ENCODE data around the gene KDF1.

The KDF1 gene

DNA sequence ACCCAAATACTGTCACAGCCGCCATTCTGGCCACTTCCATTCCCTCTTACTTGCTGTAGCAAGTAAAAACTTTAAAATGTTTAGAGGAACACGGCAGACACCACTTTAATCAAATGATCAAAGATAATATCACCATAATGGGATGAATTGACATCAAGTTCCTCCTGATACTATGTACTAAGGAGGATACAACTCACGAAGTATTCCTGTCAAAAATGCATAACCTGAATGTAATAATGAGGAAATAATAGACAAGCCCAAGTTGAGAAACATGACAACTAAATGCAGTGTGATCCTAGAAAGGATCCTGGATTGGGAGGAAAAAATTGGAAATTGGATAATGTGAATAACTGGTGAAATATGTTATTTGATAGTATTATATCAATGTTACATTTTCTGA is 3.9 kb downstream of the KDF1 start:
- H3K4me3 ChIP-seq (ENCODE audit: low read depth, low read length), result no peak overlapping the region
- DNase-seq (ENCODE audit: low read depth), result no peak
- in situ Hi-C loops (cut with HindIII; ENCODE audit: low sequenced_read_pairs), result no loop called here
- TF ChIP-seq, protein P1, sequence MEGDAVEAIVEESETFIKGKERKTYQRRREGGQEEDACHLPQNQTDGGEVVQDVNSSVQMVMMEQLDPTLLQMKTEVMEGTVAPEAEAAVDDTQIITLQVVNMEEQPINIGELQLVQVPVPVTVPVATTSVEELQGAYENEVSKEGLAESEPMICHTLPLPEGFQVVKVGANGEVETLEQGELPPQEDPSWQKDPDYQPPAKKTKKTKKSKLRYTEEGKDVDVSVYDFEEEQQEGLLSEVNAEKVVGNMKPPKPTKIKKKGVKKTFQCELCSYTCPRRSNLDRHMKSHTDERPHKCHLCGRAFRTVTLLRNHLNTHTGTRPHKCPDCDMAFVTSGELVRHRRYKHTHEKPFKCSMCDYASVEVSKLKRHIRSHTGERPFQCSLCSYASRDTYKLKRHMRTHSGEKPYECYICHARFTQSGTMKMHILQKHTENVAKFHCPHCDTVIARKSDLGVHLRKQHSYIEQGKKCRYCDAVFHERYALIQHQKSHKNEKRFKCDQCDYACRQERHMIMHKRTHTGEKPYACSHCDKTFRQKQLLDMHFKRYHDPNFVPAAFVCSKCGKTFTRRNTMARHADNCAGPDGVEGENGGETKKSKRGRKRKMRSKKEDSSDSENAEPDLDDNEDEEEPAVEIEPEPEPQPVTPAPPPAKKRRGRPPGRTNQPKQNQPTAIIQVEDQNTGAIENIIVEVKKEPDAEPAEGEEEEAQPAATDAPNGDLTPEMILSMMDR (IDR thresholded peaks at IDR 0.05; ENCODE audit: low read depth, low read length, missing control alignments), result no peak

DNA sequence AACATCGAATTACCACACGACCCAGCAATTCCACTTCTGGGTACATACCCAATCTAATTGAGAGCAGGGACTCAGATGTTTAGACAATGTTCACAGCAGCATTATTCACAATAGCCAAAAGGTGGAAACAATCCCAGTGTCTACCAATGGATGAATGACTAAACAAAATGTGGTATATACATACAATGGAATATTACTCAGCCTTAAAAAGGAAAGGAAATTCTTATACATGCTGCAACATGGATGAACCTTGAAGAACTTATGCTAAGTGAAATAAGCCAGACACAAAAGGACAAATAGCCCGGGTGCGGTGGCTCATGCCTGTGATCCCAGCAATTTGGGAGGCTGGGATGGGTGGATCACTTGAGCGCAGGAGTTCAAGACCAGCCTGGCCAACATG is 6.9 kb downstream of the KDF1 start:
- DNase-seq (ENCODE audit: low read depth), result no peak
- in situ Hi-C loops (cut with HindIII; ENCODE audit: low sequenced_read_pairs), result no loop called here
- TF ChIP-seq, protein P1 (IDR thresholded peaks at IDR 0.05; ENCODE audit: low read depth, low read length, missing control alignments), result no peak
- H3K4me3 ChIP-seq (ENCODE audit: low read depth, low read length), result no peak overlapping the region

DNA sequence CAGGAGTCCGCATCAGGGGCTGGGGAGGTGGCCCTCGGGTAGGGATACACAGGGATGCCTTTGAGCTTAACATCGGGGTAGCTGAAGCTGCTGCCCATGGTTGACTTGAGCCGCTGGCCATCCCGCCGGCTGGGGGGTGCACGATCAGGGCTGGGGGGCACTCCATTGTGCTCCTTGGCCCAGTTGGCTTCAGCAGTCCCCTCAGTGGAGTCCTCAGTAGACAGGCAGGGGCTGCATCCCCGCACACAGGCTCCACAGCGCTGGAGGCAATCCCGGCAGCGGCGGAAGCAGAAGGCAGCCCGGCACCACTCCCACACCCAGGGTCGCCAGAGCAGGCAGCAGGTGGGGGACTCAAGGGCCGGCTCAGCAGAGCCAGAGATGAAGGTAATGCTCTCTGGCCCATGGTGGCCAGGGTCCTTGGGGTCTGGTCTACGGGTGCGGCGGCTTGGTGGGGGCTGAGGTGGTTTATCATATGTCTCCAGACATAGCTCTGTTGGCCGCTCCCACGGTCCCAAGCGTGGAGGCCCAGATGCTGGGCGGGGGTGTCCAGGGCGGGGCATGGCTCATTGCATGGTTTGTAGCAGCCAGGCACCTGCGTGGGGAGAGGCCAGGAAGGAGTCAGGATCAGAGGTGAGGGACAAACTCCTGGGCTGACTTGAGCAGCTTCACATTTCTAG is 8.3 kb downstream of the KDF1 start:
- in situ Hi-C loops (cut with HindIII; ENCODE audit: low sequenced_read_pairs), result no loop called here
- no peak for DNase-seq (ENCODE audit: low read depth)
- no peak overlapping the region for H3K4me3 ChIP-seq (ENCODE audit: low read depth, low read length)
- TF ChIP-seq, protein P1 (IDR thresholded peaks at IDR 0.05; ENCODE audit: low read depth, low read length, missing control alignments), result no peak

DNA sequence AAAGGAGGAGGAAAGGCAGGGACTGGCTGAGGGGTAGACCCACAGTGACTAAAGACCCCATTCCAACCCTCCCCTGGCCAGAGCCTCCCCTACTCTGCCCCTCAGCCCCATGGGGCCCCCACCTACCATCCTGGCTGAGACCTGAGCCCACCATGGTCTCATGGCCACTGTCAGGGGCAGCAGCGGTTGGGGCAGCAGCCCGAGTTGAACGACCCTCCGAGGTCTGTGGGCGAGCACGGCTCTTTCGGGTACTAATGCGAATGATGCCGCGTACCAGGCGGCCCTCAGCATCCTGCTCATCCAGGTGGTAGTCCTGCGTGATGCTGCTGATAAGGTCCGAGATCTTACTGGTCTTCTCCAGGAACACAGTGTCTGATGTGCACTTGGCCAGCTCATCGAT is 9.1 kb downstream of the KDF1 start:
- TF ChIP-seq, protein P1 (IDR thresholded peaks at IDR 0.05; ENCODE audit: low read depth, low read length, missing control alignments), result no peak
- no peak for DNase-seq (ENCODE audit: low read depth)
- no peak overlapping the region for H3K4me3 ChIP-seq (ENCODE audit: low read depth, low read length)
- in situ Hi-C loops (cut with HindIII; ENCODE audit: low sequenced_read_pairs), result no loop called here

DNA sequence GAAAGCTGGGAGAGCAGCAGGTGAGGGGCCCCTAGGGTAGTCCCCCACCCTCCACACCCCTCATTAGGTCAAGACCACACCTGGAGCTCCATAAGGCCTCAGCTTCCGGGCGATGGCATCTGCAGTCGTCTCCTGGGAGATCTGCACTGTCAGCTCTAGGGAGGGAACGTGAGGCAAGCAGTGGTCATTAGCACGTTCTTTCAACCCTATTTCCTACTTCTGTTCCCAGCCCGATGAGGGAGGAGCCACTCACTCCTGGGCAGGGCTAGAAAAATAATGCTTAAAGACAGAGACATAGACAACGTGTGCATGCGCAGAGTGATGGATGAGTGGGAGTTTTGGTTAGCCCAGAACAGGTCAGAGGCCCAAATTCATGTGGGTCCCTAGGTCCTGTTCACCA is 9.7 kb downstream of the KDF1 start:
- in situ Hi-C loops (cut with HindIII; ENCODE audit: low sequenced_read_pairs), result no loop called here
- TF ChIP-seq, protein P1 (IDR thresholded peaks at IDR 0.05; ENCODE audit: low read depth, low read length, missing control alignments), result no peak
- no peak overlapping the region for H3K4me3 ChIP-seq (ENCODE audit: low read depth, low read length)
- no peak for DNase-seq (ENCODE audit: low read depth)

DNA sequence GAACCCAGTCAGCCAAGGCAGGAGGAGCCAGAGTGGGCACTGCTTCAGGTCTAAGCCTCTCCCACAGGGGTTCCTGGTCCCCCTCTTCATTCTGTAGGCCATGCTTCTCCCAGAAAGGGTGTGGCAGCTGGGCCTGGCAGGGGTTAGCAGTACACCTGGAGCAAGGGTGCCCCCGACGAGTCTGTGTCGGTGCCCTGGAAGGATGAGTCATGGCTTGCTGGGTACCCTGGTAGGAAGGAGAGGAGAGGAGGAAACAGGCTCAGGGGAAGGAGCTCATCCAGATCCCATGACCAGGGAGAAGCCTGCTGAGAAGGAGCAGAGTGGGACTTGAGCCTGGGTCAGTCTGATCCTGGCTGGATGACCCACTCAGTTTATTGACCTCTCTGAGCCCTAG is 10.3 kb downstream of the KDF1 start:
- in situ Hi-C loops (cut with HindIII; ENCODE audit: low sequenced_read_pairs), result no loop called here
- TF ChIP-seq, protein P1 (IDR thresholded peaks at IDR 0.05; ENCODE audit: low read depth, low read length, missing control alignments), result no peak

More for the DNA sequence above, 10.3 kb downstream of the KDF1 start:
- no peak overlapping the region for H3K4me3 ChIP-seq (ENCODE audit: low read depth, low read length)
- no peak for DNase-seq (ENCODE audit: low read depth)

All from astrocyte of the cerebellum (primary cell).